Caki2 (cell line): ENCODE measurements around the gene RIMBP2. TPM values are rescaled to one million over a fixed set of nuclear protein-coding genes. Genes with fewer than 3 reads are reported as not detected.

Experiments used
- DNase-seq: peaks from one replicate; pipeline ENCODE4 v3.0.0-alpha.2; 2015; ENCODE audit warnings: low read depth
- in situ Hi-C: cut with HindIII; loops from 2 replicates; pipeline ENCODE4 v1.10.0; 2016; ENCODE audit warnings: low sequenced_read_pairs, low pct_unique_long_range_greater_than_20kb, mixed read lengths
- total RNA-seq: library from RNA; depleted of rRNA; stranded (reverse); fragments of >200 nt; shearing (Covaris generic); gene quantifications from 2 replicates; pipeline ENCODE4 v1.2.3, GENCODE V29; 2014; ENCODE audit warnings: low replicate concordance

The RIMBP2 gene
- total RNA-seq, 1 experiment from 2014 or later = not detected

GRCh38 chr12:130669797-130670196 lies 46.3 kb downstream of the RIMBP2 start:
- DNase-seq = no peak
- in situ Hi-C loops = no loop called here

GRCh38 chr12:130669205-130669557 lies 46.9 kb downstream of the RIMBP2 start:
- in situ Hi-C loops = no loop called here
- no peak for DNase-seq

GRCh38 chr12:130668286-130669204 lies 47.6 kb downstream of the RIMBP2 start:
- in situ Hi-C loops = no loop called here
- DNase-seq = no peak

- in situ Hi-C loops = no loop called here
- no peak for DNase-seq
These were observed 48.6 kb downstream of the RIMBP2 start for GRCh38 chr12:130667421-130667960.

- in situ Hi-C loops = no loop called here
- no peak for DNase-seq
These were observed 49.5 kb downstream of the RIMBP2 start for GRCh38 chr12:130666645-130667044.

GRCh38 chr12:130665753-130666152 lies 50.3 kb downstream of the RIMBP2 start:
- no peak for DNase-seq
- in situ Hi-C loops = no loop called here

- DNase-seq = no peak
- in situ Hi-C loops = no loop called here
These were observed 51.3 kb downstream of the RIMBP2 start for GRCh38 chr12:130664772-130665171.

- DNase-seq = no peak
- in situ Hi-C loops = no loop called here
These were observed 51.8 kb downstream of the RIMBP2 start for GRCh38 chr12:130664252-130664651.

- in situ Hi-C loops = no loop called here
These were observed 52.6 kb downstream of the RIMBP2 start for GRCh38 chr12:130663514-130663913.

GRCh38 chr12:130661486-130662255 lies 54.4 kb downstream of the RIMBP2 start:
- in situ Hi-C loops = no loop called here
- no peak for DNase-seq

More at GRCh38 chr12:130663514-130663913, 52.6 kb downstream of the RIMBP2 start:
- no peak for DNase-seq

GRCh38 chr12:130661059-130661458 lies 55.0 kb downstream of the RIMBP2 start:
- in situ Hi-C loops = no loop called here
- DNase-seq = no peak

GRCh38 chr12:130658145-130658911 lies 57.8 kb downstream of the RIMBP2 start:
- DNase-seq = no peak
- in situ Hi-C loops = no loop called here

GRCh38 chr12:130656411-130656810 lies 59.7 kb downstream of the RIMBP2 start:
- DNase-seq = no peak
- in situ Hi-C loops = no loop called here

GRCh38 chr12:130655881-130656280 lies 60.2 kb downstream of the RIMBP2 start:
- in situ Hi-C loops = no loop called here
- no peak for DNase-seq

- in situ Hi-C loops = no loop called here
- no peak for DNase-seq
These were observed 61.1 kb downstream of the RIMBP2 start for GRCh38 chr12:130655010-130655409.

- in situ Hi-C loops = no loop called here
- no peak for DNase-seq
These were observed 64.7 kb downstream of the RIMBP2 start for GRCh38 chr12:130651188-130651959.

- in situ Hi-C loops = no loop called here
- no peak for DNase-seq
These were observed 66.0 kb downstream of the RIMBP2 start for GRCh38 chr12:130650131-130650530.
